Skeletal muscle tissue (tissue), 5 donors: ENCODE measurements around the gene CEACAM7. TPM values are rescaled to one million over a fixed set of nuclear protein-coding genes. Genes with fewer than 3 reads are reported as not detected.

Experiments
- H3K27ac ChIP-seq: one replicate; pipeline ENCODE4 v1.7.0; 2013; ENCODE audit warnings: mild to moderate bottlenecking, low read depth, low read length, inconsistent platforms
- H3K27me3 ChIP-seq, 3 donors: one replicate each; pipeline ENCODE4 v1.7.0; 2013; ENCODE audit warnings: low read length in 3 of 3; ENCODE audit not compliant: control insufficient read depth in 3 of 3, insufficient read depth in 3 of 3
- H3K36me3 ChIP-seq, 3 donors: one replicate each; pipeline ENCODE4 v1.7.0; 2013; ENCODE audit warnings: low read length in 3 of 3; ENCODE audit not compliant: control insufficient read depth in 3 of 3, insufficient read depth in 3 of 3
- H3K4me1 ChIP-seq, 3 donors: one replicate each; pipeline ENCODE4 v1.7.0; 2013; ENCODE audit warnings: low read length in 3 of 3, mild to moderate bottlenecking in 3 of 3; ENCODE audit not compliant: control insufficient read depth in 3 of 3, insufficient read depth in 3 of 3
- H3K4me3 ChIP-seq, 3 donors: one replicate each; pipeline ENCODE4 v1.7.0; 2013; ENCODE audit warnings: low read length in 3 of 3
- H3K9ac ChIP-seq, 3 donors: one replicate each; pipeline ENCODE4 v1.7.0; 2013; ENCODE audit warnings: low read length in 3 of 3, mild to moderate bottlenecking in 3 of 3, moderate library complexity in 2 of 3, low read depth in 1 of 3
- H3K9me3 ChIP-seq, 3 donors: one replicate each; pipeline ENCODE4 v1.7.0; 2013; ENCODE audit warnings: low read length in 3 of 3; ENCODE audit not compliant: control insufficient read depth in 3 of 3
- small RNA-seq: library from RNA; depleted of rRNA; stranded (forward); fragments of <200 nt; gene quantifications from one replicate; pipeline ENCODE3, GENCODE V24; 2014
- total RNA-seq: library from RNA; depleted of rRNA; stranded (reverse); fragments of >200 nt; gene quantifications from one replicate; pipeline ENCODE4 v1.2.3, GENCODE V29; 2014
- donor health status: Osteomylitis.

CEACAM7 gene
- total RNA-seq, 1 donor from 2014 or later: not detected

DNA sequence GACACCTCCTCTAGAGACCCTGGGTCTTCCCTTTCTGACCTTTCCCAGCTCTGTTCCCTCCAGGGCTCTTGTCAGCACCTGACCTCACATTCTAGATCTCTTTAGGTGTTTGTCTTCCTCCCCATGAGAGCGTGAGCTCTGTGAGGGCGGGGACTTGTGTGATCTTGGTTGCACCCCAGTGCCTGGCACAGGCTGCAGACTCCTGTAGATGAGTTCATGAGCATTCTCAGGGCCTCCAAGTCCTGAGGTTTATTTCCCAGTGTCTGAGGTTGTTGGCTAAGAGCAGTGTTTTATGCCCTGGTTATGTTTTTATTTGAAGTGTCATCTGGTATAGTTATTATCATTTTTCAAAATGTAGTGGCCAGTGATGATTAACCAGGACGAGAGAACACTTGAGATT lies 61.8 kb downstream of the CEACAM7 start:
- H3K27me3 ChIP-seq: peaks cover 4 to 10% (median 7%) of the 10 kb centered on the region in 3 donors

DNA sequence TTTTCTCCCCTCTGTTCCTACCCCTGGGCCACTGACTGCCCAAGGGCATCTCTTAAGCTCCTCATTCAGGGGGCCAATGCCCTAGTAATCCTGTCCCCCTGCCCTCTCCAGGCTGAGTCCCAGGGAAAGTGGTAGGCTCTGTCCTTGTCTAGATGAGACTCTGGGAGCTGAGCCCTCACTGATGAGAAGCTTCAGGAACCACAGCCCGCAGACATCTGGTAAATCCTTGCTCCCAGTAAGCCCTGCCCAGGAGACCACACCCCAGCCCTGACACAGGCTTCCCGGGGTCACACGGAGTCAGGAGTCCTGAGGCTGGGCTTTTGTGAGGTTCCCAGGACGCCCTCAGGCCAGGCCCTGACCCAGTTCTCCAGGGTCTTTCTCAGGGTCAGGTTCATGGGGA lies 63.1 kb downstream of the CEACAM7 start:
- H3K4me3 ChIP-seq: no peak overlapping the region
- H3K9me3 ChIP-seq: no peaks in the 10 kb centered on the region
- no peak overlapping the region for H3K27ac ChIP-seq
- peaks cover 4 to 15% (median 7%) of the 10 kb centered on the region in 3 donors for H3K27me3 ChIP-seq
- no peaks in the 10 kb centered on the region for H3K36me3 ChIP-seq
- H3K9ac ChIP-seq: no peak overlapping the region
- H3K4me1 ChIP-seq: no peaks in the 10 kb centered on the region

More for the DNA sequence above, 61.8 kb downstream of the CEACAM7 start:
- Histone ChIP-seq H3K4me1 (no peaks in the 10 kb centered on the region), H3K9ac (no peak overlapping the region), H3K27ac (no peak overlapping the region), H3K4me3 (no peak overlapping the region), H3K9me3 (peaks cover 0 to 3% (median 0%) of the 10 kb centered on the region in 3 donors), H3K36me3 (no peaks in the 10 kb centered on the region)

DNA sequence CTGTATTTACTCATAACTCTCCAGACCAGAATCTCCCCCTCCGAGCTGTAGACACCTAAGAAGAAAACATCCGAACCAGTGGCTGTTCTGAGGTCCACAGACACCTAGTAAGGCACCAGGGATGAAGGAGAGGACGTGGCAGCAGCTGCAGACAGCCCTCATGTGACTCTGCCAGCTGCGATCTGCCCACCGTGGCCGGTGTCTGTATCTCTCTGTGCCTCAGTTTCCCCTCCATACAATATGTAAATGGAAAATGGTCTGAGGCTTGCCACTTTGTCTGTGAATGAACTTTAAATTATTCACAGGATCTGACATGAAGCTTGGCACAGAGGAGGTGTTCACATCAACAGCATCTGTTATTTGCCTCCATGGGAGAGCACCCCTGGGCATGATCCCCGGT lies 63.6 kb downstream of the CEACAM7 start:
- Histone ChIP-seq H3K27me3 (peaks cover 4 to 15% (median 7%) of the 10 kb centered on the region in 3 donors), H3K27ac (no peak overlapping the region), H3K4me1 (no peaks in the 10 kb centered on the region), H3K9ac (no peak overlapping the region), H3K4me3 (no peak overlapping the region), H3K36me3 (no peaks in the 10 kb centered on the region), H3K9me3 (no peaks in the 10 kb centered on the region)

DNA sequence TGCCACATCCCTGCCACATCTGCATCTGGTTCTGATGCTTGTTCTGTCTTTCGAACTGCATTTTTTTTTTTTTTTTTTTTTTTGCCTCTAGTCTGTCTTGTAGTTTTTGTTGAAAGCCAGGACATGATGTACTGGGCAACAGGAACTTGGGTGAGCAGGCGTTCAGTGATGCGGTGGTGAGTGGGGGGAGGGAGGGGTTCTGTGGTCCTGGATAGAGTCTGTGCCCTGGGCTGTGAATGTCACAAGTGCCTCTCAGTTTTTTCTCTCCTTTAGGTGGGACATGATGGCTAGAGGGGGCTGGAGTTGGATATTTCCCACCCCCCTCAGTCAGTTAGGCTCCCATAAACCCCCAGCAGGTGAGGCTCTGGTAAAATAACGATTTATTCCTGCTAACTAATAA lies 64.7 kb downstream of the CEACAM7 start:
- Histone ChIP-seq H3K4me1 (no peaks in the 10 kb centered on the region), H3K27ac (no peak overlapping the region), H3K27me3 (peaks cover 4 to 15% (median 7%) of the 10 kb centered on the region in 3 donors), H3K4me3 (no peak overlapping the region), H3K9me3 (no peaks in the 10 kb centered on the region), H3K36me3 (no peaks in the 10 kb centered on the region), H3K9ac (no peak overlapping the region)

Small RNAs within 50 kb of the gene (small RNA-seq; reads per million reads assigned to genes)
- not detected for gene AC243960.4

Other genes starting within 250 kb of the CEACAM7 start
- gene DMAC2, start 248.4 kb downstream of the CEACAM7 start, total RNA-seq: 23.5 TPM
- not detected for gene ERICH4, start 245.1 kb downstream of the CEACAM7 start, total RNA-seq
- gene CEACAM21, start 112.1 kb downstream of the CEACAM7 start, total RNA-seq: 1.6 TPM
- 1.0 TPM for gene CEACAM4, start 61.2 kb downstream of the CEACAM7 start, total RNA-seq
- not detected for gene CEACAM5, start 20.4 kb upstream of the CEACAM7 start, total RNA-seq
- under 0.01 TPM for gene CEACAM6, start 67.3 kb upstream of the CEACAM7 start, total RNA-seq
- gene CEACAM3, start 108.3 kb upstream of the CEACAM7 start, total RNA-seq: not detected
- gene LYPD4, start 156.4 kb upstream of the CEACAM7 start, total RNA-seq: not detected
- gene DMRTC2, start 156.8 kb upstream of the CEACAM7 start, total RNA-seq: not detected
- gene RPS19, start 172.0 kb upstream of the CEACAM7 start, total RNA-seq: 455 TPM
- 1.0 TPM for gene CD79A, start 189.0 kb upstream of the CEACAM7 start, total RNA-seq
- 13.6 TPM for gene ARHGEF1, start 194.9 kb upstream of the CEACAM7 start, total RNA-seq
- gene ERFL, start 240.2 kb upstream of the CEACAM7 start, total RNA-seq: not detected